ENCODE measurements around the gene LYPD1. TPM values are rescaled to one million over a fixed set of nuclear protein-coding genes. Genes with fewer than 3 reads are reported as not detected.

LYPD1 gene
- 1 to 10 TPM in 2 of 4 donors, under 1 TPM in 2; 0.15 to 6.1 (median 1.6) TPM for total RNA-seq

- TF ChIP-seq CTCF (IDR thresholded peaks at IDR 0.05) (no peak), POLR2A (IDR thresholded peaks at IDR 0.05) (no peak)
- Histone ChIP-seq H3K4me3 (peak within 1 kb of the TSS; percentile 33 to 66 (median 48)), H3K9me3 (no peaks in the 10 kb centered on the region), H3K36me3 (no peaks in the 10 kb centered on the region), H3K27me3 (peaks cover 4 to 50% (median 10%) of the 10 kb centered on the region in 4 donors), H3K4me1 (peaks cover 22 to 36% (median 27%) of the 10 kb centered on the region in 3 donors), H3K27ac (no peak within 1 kb of the TSS)
- intact Hi-C loops (cut with DNase I): no loop called here
- no peak for DNase-seq
- WGBS, 2 donors: 0% methylated on average over 3 of the region's 59 CpGs; no CpG with 5 or more reads in 1 of the 2 donors
Measured at GRCh38 chr2:132669908-132670495, at the start of gene LYPD1. LYPD1 (minus strand) TSS chr2:132670205; CDS start chr2:132669932, 273 bp downstream.

GRCh38 chr2:132719480-132719879 lies 49.5 kb upstream of the LYPD1 start:
- 80 to 84% methylated on average over 9 of the region's 9 CpGs for WGBS, 2 donors
- TF ChIP-seq POLR2A (IDR thresholded peaks at IDR 0.05): no peak
- TF ChIP-seq CTCF (IDR thresholded peaks at IDR 0.05): no peak
- H3K36me3 ChIP-seq: no peaks in the 10 kb centered on the region
- no peaks in the 10 kb centered on the region for H3K27me3 ChIP-seq
- H3K4me3 ChIP-seq: no peak overlapping the region
- no peaks in the 10 kb centered on the region for H3K4me1 ChIP-seq
- no peaks in the 10 kb centered on the region for H3K9me3 ChIP-seq
- no peak overlapping the region for H3K27ac ChIP-seq
- intact Hi-C loops (cut with DNase I): no loop called here
- no peak for DNase-seq

GRCh38 chr2:132716954-132717353 lies 46.9 kb upstream of the LYPD1 start:
- Histone ChIP-seq H3K27ac (no peak overlapping the region), H3K4me3 (no peak overlapping the region), H3K36me3 (no peaks in the 10 kb centered on the region), H3K27me3 (no peaks in the 10 kb centered on the region), H3K9me3 (no peaks in the 10 kb centered on the region), H3K4me1 (no peaks in the 10 kb centered on the region)
- WGBS, 2 donors: 86 to 92% methylated on average over 2 of the region's 2 CpGs
- intact Hi-C loops (cut with DNase I): no loop called here
- DNase-seq: no peak
- TF ChIP-seq POLR2A (IDR thresholded peaks at IDR 0.05) (no peak), CTCF (IDR thresholded peaks at IDR 0.05) (no peak)

GRCh38 chr2:132715386-132716351 lies 45.7 kb upstream of the LYPD1 start:
- intact Hi-C loops (cut with DNase I): no loop called here
- no peaks in the 10 kb centered on the region for H3K36me3 ChIP-seq
- no peak for TF ChIP-seq CTCF (IDR thresholded peaks at IDR 0.05)
- no peak for TF ChIP-seq POLR2A (IDR thresholded peaks at IDR 0.05)
- no peak overlapping the region for H3K4me3 ChIP-seq
- WGBS, 2 donors: 59 to 63% methylated on average over 6 to 7 of the region's 7 CpGs
- DNase-seq: no peak
- no peak overlapping the region for H3K27ac ChIP-seq
- H3K27me3 ChIP-seq: no peaks in the 10 kb centered on the region
- H3K4me1 ChIP-seq: no peaks in the 10 kb centered on the region
- no peaks in the 10 kb centered on the region for H3K9me3 ChIP-seq

- intact Hi-C loops (cut with DNase I): no loop called here
- Histone ChIP-seq H3K36me3 (no peaks in the 10 kb centered on the region), H3K27me3 (no peaks in the 10 kb centered on the region), H3K27ac (no peak overlapping the region), H3K4me3 (no peak overlapping the region), H3K4me1 (no peaks in the 10 kb centered on the region), H3K9me3 (no peaks in the 10 kb centered on the region)
- 46 to 47% methylated on average over 4 of the region's 4 CpGs for whole genome bisulfite sequencing, 2 donors
- no peak for DNase-seq
- TF ChIP-seq POLR2A (IDR thresholded peaks at IDR 0.05): no peak
- TF ChIP-seq CTCF (IDR thresholded peaks at IDR 0.05): no peak
Measured at GRCh38 chr2:132703396-132703795, 33.4 kb upstream of the LYPD1 start.
